ENCODE data around the gene CCL2.
"Not testable (repeated sequence)": the region's sequence is repeated elsewhere in the genome, so short reads cannot be mapped to it uniquely, and the experiment has no call there.

Gene CCL2

GRCh38 chr17:34254651-34255380, at the start of gene CCL2:
CCL2 (plus strand) TSS chr17:34255285; CDS start chr17:34255350, 65 bp downstream.
- no peak for DNase-seq

GRCh38 chr17:34205401-34205800, 49.7 kb upstream of the CCL2 start:
- no peak for DNase-seq

- no peak for DNase-seq
Measured at GRCh38 chr17:34206569-34206968, 48.5 kb upstream of the CCL2 start.

GRCh38 chr17:34207572-34207971, 47.5 kb upstream of the CCL2 start:
- no peak for DNase-seq

GRCh38 chr17:34218748-34219147, 36.3 kb upstream of the CCL2 start:
- DNase-seq: no peak

DNA sequence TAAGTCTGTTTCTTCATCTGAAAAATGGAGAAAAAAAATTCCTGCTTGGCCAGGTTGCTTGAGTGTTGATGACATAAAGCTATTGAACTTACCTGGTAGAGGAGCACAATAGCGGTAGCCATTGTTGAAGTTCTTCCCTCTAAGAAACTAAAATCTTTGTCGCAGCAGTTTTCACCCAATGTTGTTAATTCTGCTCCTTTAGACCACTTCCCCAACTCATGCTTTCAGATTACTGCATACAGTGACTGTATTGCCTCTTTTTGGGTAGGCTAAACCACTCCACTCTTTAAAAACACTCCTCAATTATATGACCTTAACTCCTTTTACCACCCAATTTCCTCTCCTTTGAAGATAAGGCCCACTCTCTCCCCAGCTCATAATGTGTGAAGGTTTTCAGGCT, 35.7 kb upstream of the CCL2 start:
- DNase-seq: no peak

- DNase-seq: no peak
Measured at GRCh38 chr17:34220045-34220751, 34.9 kb upstream of the CCL2 start.

- DNase-seq: no peak
Measured at GRCh38 chr17:34220752-34221395, 34.2 kb upstream of the CCL2 start.

- DNase-seq: no peak
Measured at GRCh38 chr17:34221411-34221810, 33.7 kb upstream of the CCL2 start.

GRCh38 chr17:34222722-34223497, 32.2 kb upstream of the CCL2 start:
- DNase-seq: no peak

GRCh38 chr17:34225046-34225445, 30.0 kb upstream of the CCL2 start:
- DNase-seq: no peak

DNA sequence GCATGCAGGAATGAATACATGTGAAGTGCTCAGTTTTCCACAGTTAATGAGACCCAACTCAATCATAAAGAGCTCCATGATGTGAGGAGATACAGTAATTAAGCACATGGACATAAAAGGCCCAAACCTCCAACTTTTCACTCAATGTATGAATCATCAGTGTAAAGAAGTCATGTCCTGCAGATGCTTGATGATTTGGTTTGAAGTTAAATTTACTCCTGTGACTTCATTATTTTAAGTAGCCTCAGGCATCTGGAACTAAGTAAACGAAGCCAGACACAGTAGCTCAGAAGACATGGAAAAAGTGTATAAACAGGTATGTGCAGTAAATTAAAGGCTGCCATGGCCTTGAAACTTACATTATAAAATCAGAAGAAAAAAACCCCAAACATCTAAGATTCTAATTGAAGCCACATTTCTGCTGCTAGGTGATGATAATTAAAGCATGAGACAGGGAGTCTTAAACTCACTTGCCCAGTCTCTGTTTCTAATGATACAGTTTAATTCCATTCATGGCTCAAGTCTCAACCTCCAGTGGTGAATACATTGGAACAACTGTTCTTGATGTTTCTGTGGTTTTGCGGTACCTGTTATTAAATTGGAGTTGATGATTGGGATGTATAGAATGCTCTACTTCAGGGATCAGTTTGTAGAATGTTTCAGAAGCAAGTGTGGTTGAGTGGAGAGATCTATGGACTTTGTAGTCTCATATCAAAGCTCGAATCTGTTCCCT, 28.9 kb upstream of the CCL2 start:
- DNase-seq: no peak

DNA sequence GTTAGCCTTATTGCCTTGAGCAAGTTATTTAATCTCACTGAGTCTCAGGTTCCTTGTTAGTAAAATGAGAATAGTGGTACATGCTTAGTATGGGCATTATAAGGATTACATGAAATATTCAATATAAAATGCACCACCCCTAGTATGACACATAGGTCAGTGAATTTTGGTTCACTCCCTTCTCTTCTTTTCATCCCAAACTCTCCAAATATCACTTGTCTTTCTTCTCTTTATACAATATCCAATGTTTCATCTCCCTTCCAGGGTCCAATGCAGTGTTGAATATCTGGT, 28.4 kb upstream of the CCL2 start:
- DNase-seq: no peak

- not testable (repeated sequence) for DNase-seq
Measured at GRCh38 chr17:34227293-34227692, 27.8 kb upstream of the CCL2 start.

- no peak for DNase-seq
Measured at GRCh38 chr17:34227707-34228106, 27.4 kb upstream of the CCL2 start.

GRCh38 chr17:34228781-34229180, 26.3 kb upstream of the CCL2 start:
- no peak for DNase-seq

DNA sequence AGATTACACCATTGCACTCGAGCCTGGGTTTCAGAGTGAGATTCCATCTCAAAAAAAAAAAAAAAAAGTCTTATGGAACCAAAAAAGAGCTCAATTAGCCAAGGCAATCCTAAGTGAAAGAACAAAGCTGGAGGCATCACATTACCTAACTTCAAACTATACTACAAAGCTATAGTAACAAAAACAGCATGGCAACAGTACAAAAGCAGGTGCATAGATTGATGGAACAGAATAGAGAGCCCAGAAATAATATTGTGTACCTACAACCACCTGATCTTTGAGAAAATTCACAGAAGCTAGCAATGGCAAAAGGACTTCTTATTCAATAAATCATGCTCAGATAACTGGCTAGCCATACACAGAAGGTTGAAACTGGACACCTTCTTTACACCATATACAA, 24.7 kb upstream of the CCL2 start:
- DNase-seq: no peak

DNA sequence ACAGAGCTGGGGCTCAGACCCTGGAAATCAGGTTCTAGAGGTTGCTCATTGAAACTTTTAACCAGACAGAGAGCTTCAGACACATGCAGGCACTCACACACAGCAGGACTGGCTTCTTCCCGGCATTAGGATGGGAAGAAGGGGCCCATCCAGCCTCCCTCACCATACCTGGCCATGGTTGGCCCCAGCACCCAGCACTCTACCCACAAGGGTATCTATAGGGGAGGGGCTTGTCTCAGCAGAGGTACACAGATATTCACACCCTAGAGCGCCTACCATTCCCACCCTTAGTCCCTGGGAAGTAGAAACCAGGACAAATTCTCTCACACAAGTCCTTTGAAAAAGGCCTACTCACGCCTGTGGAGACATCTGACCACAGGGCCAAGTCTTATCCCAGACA, 20.5 kb upstream of the CCL2 start:
- no peak for DNase-seq

GRCh38 chr17:34235389-34236028, 19.6 kb upstream of the CCL2 start:
- no peak for DNase-seq

- no peak for DNase-seq
Measured at GRCh38 chr17:34236281-34236892, 18.7 kb upstream of the CCL2 start.

DNA sequence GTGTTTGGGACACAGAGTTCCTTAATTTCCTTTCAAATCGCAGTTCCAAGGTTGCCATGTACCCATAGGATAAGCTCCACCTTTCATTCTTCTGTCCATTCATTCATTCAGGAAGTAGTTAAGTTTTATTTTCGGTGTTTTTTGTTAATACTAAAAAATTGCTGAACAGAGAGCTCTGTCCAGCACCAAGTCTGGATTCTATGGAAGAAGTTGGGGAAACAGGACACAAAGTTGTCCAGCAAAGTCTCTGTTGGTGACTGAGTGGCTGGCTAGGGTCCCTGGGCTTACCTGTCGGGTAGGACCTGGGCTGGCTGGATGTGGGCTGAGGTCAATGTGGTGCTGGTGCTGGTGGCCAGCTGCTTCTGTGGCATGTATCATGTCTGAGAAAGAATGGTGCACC, 17.6 kb upstream of the CCL2 start:
- DNase-seq: no peak

DNA sequence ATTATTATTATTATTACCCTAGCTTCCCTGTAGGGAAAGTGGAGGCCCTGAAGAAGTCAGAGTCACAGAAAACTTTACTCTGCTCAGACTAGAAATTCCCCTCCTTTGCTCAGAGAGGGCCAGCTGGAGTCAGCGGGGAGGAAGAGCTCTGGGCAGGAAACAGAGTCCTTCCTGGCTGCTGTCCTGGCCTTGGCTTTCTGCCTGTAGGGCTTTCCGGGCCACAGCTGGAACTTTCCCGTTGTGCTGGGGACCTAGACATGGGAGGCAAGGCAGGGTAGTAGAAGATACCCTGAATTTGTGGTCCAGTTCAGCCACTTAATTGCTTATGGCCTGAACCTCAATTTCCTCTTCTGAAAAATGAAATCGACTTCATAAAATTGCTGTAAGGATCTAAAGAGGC, 14.0 kb upstream of the CCL2 start:
- DNase-seq: no peak
